CD14-positive monocyte (primary cell): ENCODE results near the gene ICA1L. TPM values are rescaled to one million over a fixed set of nuclear protein-coding genes. Genes with fewer than 3 reads are reported as not detected.
A peak's percentile ranks its signal among the peaks of the same experiment; 100 is the strongest.

Experiments
- DNase-seq, 3 donors: peaks; one replicate each; pipeline ENCODE4 v3.0.0-alpha.2; 2011 to 2022
- H2AFZ ChIP-seq: 2 replicates; pipeline ENCODE4 v1.6.0; 2012; ENCODE audit warnings: mild to moderate bottlenecking, low read depth, low read length, inconsistent platforms; ENCODE audit not compliant: insufficient read depth, poor library complexity, severe bottlenecking
- H3K27ac ChIP-seq, 2 donors: 1 replicate in 1 of 2; 2 replicates in 1 of 2; pipeline ENCODE4 v1.5.1; 2012 to 2013; ENCODE audit warnings: low read length in 2 of 2, control low read depth in 1 of 2, inconsistent platforms in 1 of 2, low read depth in 1 of 2, mild to moderate bottlenecking in 1 of 2
- H3K27me3 ChIP-seq, 2 donors: one replicate each; pipeline versions ENCODE4 v1.6.0 to v1.6.1; 2011 to 2013; ENCODE audit warnings: low read length in 2 of 2; ENCODE audit not compliant: control insufficient read depth in 2 of 2, insufficient read depth in 2 of 2
- H3K36me3 ChIP-seq, 2 donors: replicated peaks in 1 of 2; 1 replicate in 1 of 2; 2 replicates in 1 of 2; pipeline versions ENCODE4 v1.5.1 to v1.6.1; 2012 to 2013; ENCODE audit warnings: low read length in 2 of 2, control low read depth in 1 of 2, inconsistent platforms in 1 of 2, mild to moderate bottlenecking in 1 of 2; ENCODE audit not compliant: insufficient read depth in 2 of 2, control insufficient read depth in 1 of 2
- H3K4me1 ChIP-seq, 2 donors: 1 replicate in 1 of 2; 2 replicates in 1 of 2; pipeline versions ENCODE4 v1.5.1 to v1.6.1; 2012 to 2013; ENCODE audit warnings: low read length in 2 of 2, control low read depth in 1 of 2, inconsistent platforms in 1 of 2, mild to moderate bottlenecking in 1 of 2, moderate library complexity in 1 of 2; ENCODE audit not compliant: insufficient read depth in 2 of 2, control insufficient read depth in 1 of 2
- H3K4me2 ChIP-seq: replicated peaks from 2 replicates; pipeline ENCODE3; 2012; ENCODE audit warnings: low read length, moderate library complexity, mild to moderate bottlenecking; ENCODE audit not compliant: poor library complexity, severe bottlenecking; ENCODE audit errors: extremely low read depth
- H3K4me3 ChIP-seq, 3 experiments: fragments of 200-600 bp in 1 of 3; sonication (generic) in 1 of 3; replicated peaks in 1 of 3; 1 replicate in 2 of 3; 2 replicates in 1 of 3; pipeline ENCODE4 v1.5.1; 2011 to 2013; ENCODE audit warnings: low read length in 3 of 3, mild to moderate bottlenecking in 3 of 3, control low read depth in 2 of 3, low read depth in 2 of 3, inconsistent platforms in 1 of 3, moderate library complexity in 1 of 3
- H3K79me2 ChIP-seq: 2 replicates; pipeline ENCODE4 v1.6.0; 2012; ENCODE audit warnings: mild to moderate bottlenecking, control low read depth, inconsistent platforms, low read length, moderate library complexity; ENCODE audit not compliant: insufficient read depth
- H3K9ac ChIP-seq: 2 replicates; pipeline ENCODE4 v1.6.0; 2017; ENCODE audit warnings: low read length, mild to moderate bottlenecking; ENCODE audit not compliant: insufficient read depth, poor library complexity, severe bottlenecking
- H3K9me3 ChIP-seq, 2 donors: replicated peaks in 1 of 2; 1 replicate in 1 of 2; 2 replicates in 1 of 2; pipeline versions ENCODE4 v1.5.1 to v1.6.1; 2012 to 2013; ENCODE audit warnings: low read length in 2 of 2, control low read depth in 1 of 2; ENCODE audit not compliant: control insufficient read depth in 1 of 2, insufficient read depth in 1 of 2
- H4K20me1 ChIP-seq: 2 replicates; pipeline ENCODE4 v1.6.0; 2012; ENCODE audit warnings: mild to moderate bottlenecking, low read length, control low read depth, moderate library complexity; ENCODE audit not compliant: insufficient read depth
- H3K27ac Mint-ChIP-seq, 7 donors: one replicate each; pipeline ENCODE4 v1.8.0; 2020; ENCODE audit warnings: mild to moderate bottlenecking in 7 of 7, mixed read lengths in 7 of 7, moderate library complexity in 6 of 7, inconsistent platforms in 2 of 7
- H3K27me3 Mint-ChIP-seq, 3 donors: one replicate each; pipeline ENCODE4 v1.8.0; 2021 to 2022; ENCODE audit warnings: low read depth in 3 of 3, mild to moderate bottlenecking in 3 of 3, mixed read lengths in 3 of 3, moderate library complexity in 3 of 3, inconsistent platforms in 1 of 3
- H3K36me3 Mint-ChIP-seq, 2 donors: one replicate each; pipeline ENCODE4 v1.8.0; 2020; ENCODE audit warnings: mixed read lengths in 2 of 2, inconsistent platforms in 1 of 2, mild to moderate bottlenecking in 1 of 2
- H3K4me1 Mint-ChIP-seq: one replicate; pipeline ENCODE4 v1.8.0; 2020; ENCODE audit warnings: mild to moderate bottlenecking, mixed read lengths
- H3K4me3 Mint-ChIP-seq, 2 donors: one replicate each; pipeline ENCODE4 v1.8.0; 2020; ENCODE audit warnings: mild to moderate bottlenecking in 2 of 2, mixed read lengths in 2 of 2, moderate library complexity in 1 of 2
- H3K9me3 Mint-ChIP-seq, 7 donors: one replicate each; pipeline ENCODE4 v1.8.0; 2020 to 2022; ENCODE audit warnings: mixed read lengths in 7 of 7, mild to moderate bottlenecking in 6 of 7, moderate library complexity in 6 of 7, inconsistent platforms in 2 of 7
- CTCF ChIP-seq: fragments of 200-600 bp; IDR thresholded peaks from one replicate; pipeline ENCODE4 v1.8.0; 2022; ENCODE audit warnings: antibody characterized with exemption, mild to moderate bottlenecking
- WGBS: methylation state at CpG from one replicate; pipeline ENCODE4 v1.1.5; 2013; ENCODE audit warnings: missing lambda C conversion rate; ENCODE audit not compliant: insufficient coverage; 5-methylcytosine and 5-hydroxymethylcytosine counted together
- intact Hi-C, 2 donors: fragments of 100-400 bp; cut with micrococcal nuclease; formaldehyde crosslinking; loops; one replicate each; pipeline versions ENCODE4 v1.15.0 to v1.15.1; 2023
- polyA plus RNA-seq, 3 donors: library from polyadenylated mRNA; depleted of rRNA in 1 of 3; unstranded in 2 of 3; stranded (reverse) in 1 of 3; fragments of 300-500 nt in 2 of 3; fragments of >200 nt in 1 of 3; fragmentation: Illumina TruSeq in 2 of 3; gene quantifications; 1 replicate in 2 of 3; 2 replicates in 1 of 3; pipeline ENCODE4 v1.2.3, GENCODE V29; 2012 to 2021

The ICA1L gene
- polyA plus RNA-seq, 3 donors: 0.17 to 0.85 (median 0.57) TPM

GRCh38 chr2:202760848-202761247 lies 110.7 kb downstream of the ICA1L start:
- H3K27ac Mint-ChIP-seq: peak overlapping the region in 1 of 7 donors; percentile 47
- peaks cover 0 to 2% (median 0%) of the 10 kb centered on the region in 3 donors for H3K27me3 Mint-ChIP-seq
- no peaks in the 10 kb centered on the region for H3K79me2 ChIP-seq
- intact Hi-C loops: no loop called here
- no peaks in the 10 kb centered on the region for H3K9me3 ChIP-seq
- H3K4me2 ChIP-seq: no peak overlapping the region
- H3K9ac ChIP-seq: no peak overlapping the region
- no peaks in the 10 kb centered on the region for H3K4me1 ChIP-seq
- WGBS: 100% methylated on average over 1 of the region's 2 CpGs
- no peaks in the 10 kb centered on the region for H3K9me3 Mint-ChIP-seq
- no peak overlapping the region for H2AFZ ChIP-seq
- TF ChIP-seq CTCF: no peak
- H3K4me3 ChIP-seq: no peak overlapping the region
- DNase-seq: no peak
- no peaks in the 10 kb centered on the region for H4K20me1 ChIP-seq
- H3K36me3 Mint-ChIP-seq: peaks cover 60 to 68% of the 10 kb centered on the region in 2 donors
- peaks cover 34 to 68% of the 10 kb centered on the region in 2 donors for H3K36me3 ChIP-seq
- peaks cover 11% of the 10 kb centered on the region for H3K4me1 Mint-ChIP-seq
- no peak overlapping the region for H3K27ac ChIP-seq
- no peaks in the 10 kb centered on the region for H3K27me3 ChIP-seq
- no peak overlapping the region for H3K4me3 Mint-ChIP-seq

- H3K4me3 Mint-ChIP-seq: no peak overlapping the region
- no peak overlapping the region for H3K4me2 ChIP-seq
- no peak overlapping the region for H3K27ac Mint-ChIP-seq
- H3K36me3 Mint-ChIP-seq: peaks cover 48 to 54% of the 10 kb centered on the region in 2 donors
- H3K4me1 Mint-ChIP-seq: peaks cover 6% of the 10 kb centered on the region
- H2AFZ ChIP-seq: no peak overlapping the region
- H3K4me1 ChIP-seq: no peaks in the 10 kb centered on the region
- intact Hi-C loops: no loop called here
- no peak for TF ChIP-seq CTCF
- H3K27ac ChIP-seq: no peak overlapping the region
- H3K4me3 ChIP-seq: no peak overlapping the region
- H3K9me3 Mint-ChIP-seq: peaks cover 0 to 5% (median 2%) of the 10 kb centered on the region in 7 donors
- no peaks in the 10 kb centered on the region for H3K9me3 ChIP-seq
- no peak overlapping the region for H3K9ac ChIP-seq
- peaks cover 0 to 2% (median 2%) of the 10 kb centered on the region in 3 donors for H3K27me3 Mint-ChIP-seq
- peaks cover 26 to 51% of the 10 kb centered on the region in 2 donors for H3K36me3 ChIP-seq
- 100% methylated on average over 2 of the region's 2 CpGs for WGBS
- H3K27me3 ChIP-seq: no peaks in the 10 kb centered on the region
- H4K20me1 ChIP-seq: no peaks in the 10 kb centered on the region
- DNase-seq: no peak
- H3K79me2 ChIP-seq: no peaks in the 10 kb centered on the region
Observed at GRCh38 chr2:202758604-202759003, 113.0 kb downstream of the ICA1L start.
